ENCODE measurements around the gene NDUFA13.
"Not testable (repeated sequence)": the region's sequence is repeated elsewhere in the genome, so short reads cannot be mapped to it uniquely, and the experiment has no call there.

Gene NDUFA13

GRCh38 chr19:19515642-19516519 lies at the start of gene NDUFA13:
Gene NDUFA13 (plus strand): TSS chr19:19516225. CDS start chr19:19516239, 14 bp downstream.
- DNase-seq (ENCODE audit: low read depth), result peak; percentile 92

GRCh38 chr19:19468424-19469050 lies 47.5 kb upstream of the NDUFA13 start:
- no peak for DNase-seq (ENCODE audit: low read depth)

GRCh38 chr19:19470579-19470978 lies 45.4 kb upstream of the NDUFA13 start:
- no peak for DNase-seq (ENCODE audit: low read depth)

- no peak for DNase-seq (ENCODE audit: low read depth)
These were observed 44.3 kb upstream of the NDUFA13 start for GRCh38 chr19:19471682-19472081.

GRCh38 chr19:19472106-19472505 lies 43.9 kb upstream of the NDUFA13 start:
- DNase-seq (ENCODE audit: low read depth), result not testable (repeated sequence)

- DNase-seq (ENCODE audit: low read depth), result no peak
These were observed 40.8 kb upstream of the NDUFA13 start for GRCh38 chr19:19475015-19475765.

GRCh38 chr19:19475849-19476828 lies 39.9 kb upstream of the NDUFA13 start:
- DNase-seq (ENCODE audit: low read depth), result no peak

GRCh38 chr19:19477705-19478383 lies 38.2 kb upstream of the NDUFA13 start:
- DNase-seq (ENCODE audit: low read depth), result no peak

- no peak for DNase-seq (ENCODE audit: low read depth)
These were observed 35.3 kb upstream of the NDUFA13 start for GRCh38 chr19:19480688-19481087.

- no peak for DNase-seq (ENCODE audit: low read depth)
These were observed 33.0 kb upstream of the NDUFA13 start for GRCh38 chr19:19482809-19483596.

GRCh38 chr19:19485161-19485997 lies 30.6 kb upstream of the NDUFA13 start:
- no peak for DNase-seq (ENCODE audit: low read depth)

- DNase-seq (ENCODE audit: low read depth), result no peak
These were observed 30.1 kb upstream of the NDUFA13 start for GRCh38 chr19:19485998-19486290.

GRCh38 chr19:19486343-19487076 lies 29.5 kb upstream of the NDUFA13 start:
- DNase-seq (ENCODE audit: low read depth), result no peak

- no peak for DNase-seq (ENCODE audit: low read depth)
These were observed 28.7 kb upstream of the NDUFA13 start for GRCh38 chr19:19487077-19487949.

- DNase-seq (ENCODE audit: low read depth), result no peak
These were observed 27.8 kb upstream of the NDUFA13 start for GRCh38 chr19:19487950-19488874.

- DNase-seq (ENCODE audit: low read depth), result peak; percentile 72
These were observed 26.9 kb upstream of the NDUFA13 start for GRCh38 chr19:19488875-19489690.

All from activated gamma-delta T cell treated with anti-CD3 and anti-CD28 coated beads, Interleukin-2, amount 50 U/mL, for 16 hours (primary cell).